Measurements from ENCODE around the gene MYL10.

DNA sequence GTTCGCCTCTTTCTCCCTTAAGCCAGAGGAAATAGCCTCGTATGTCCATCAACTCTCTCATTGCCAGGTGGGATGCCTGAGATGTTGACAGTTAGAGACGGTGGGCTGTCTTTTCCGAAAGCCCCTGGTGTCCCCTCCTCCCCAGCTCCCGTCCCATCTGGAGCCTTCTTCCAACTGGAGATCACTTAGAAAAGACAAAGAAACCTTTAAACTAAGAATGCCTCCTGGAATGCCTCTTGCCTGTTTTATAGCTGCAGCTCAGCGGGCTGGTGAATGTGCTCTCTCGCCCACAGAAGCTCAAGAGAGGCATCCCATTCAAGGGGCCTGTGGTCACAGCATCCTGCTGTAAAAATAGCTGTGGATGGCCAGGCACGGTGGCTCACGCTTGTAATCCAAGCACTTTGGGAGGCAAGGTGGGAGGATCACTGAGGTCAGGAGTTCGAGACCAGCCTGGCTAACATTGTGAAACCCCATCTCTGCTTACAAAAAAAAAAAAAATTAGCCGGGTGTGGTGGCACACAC, 5.2 kb upstream of the MYL10 start:
- TF ChIP-seq CTCF (conservative IDR thresholded peaks at IDR 0.05; ENCODE audit: low read depth, low read length) (no peak), EZH2 (IDR thresholded peaks at IDR 0.05; ENCODE audit: borderline replicate concordance, low read depth, low read length, poor library complexity, severe bottlenecking) (no peak)

Measured in A673 (cell line).